Head of caudate nucleus (tissue), 42 donors: ENCODE results near the gene HIPK2.
A peak's percentile ranks its signal among the peaks of the same experiment; 100 is the strongest.
"Not testable (repeated sequence)": the region's sequence is repeated elsewhere in the genome, so short reads cannot be mapped to it uniquely, and the experiment has no call there.

Experiments used
- DNase-seq, 42 donors: peaks; one replicate each; pipeline versions ENCODE4 v3.0.0 to v3.0.0-alpha.2; 2020 to 2021; ENCODE audit warnings: mixed read lengths in 7 of 42
- intact Hi-C: fragments of 100-400 bp; cut with DNase I; formaldehyde crosslinking; loops from one replicate; pipeline ENCODE4 v1.15.0; 2022

HIPK2 gene

GRCh38 chr7:139687980-139688632, 89.7 kb downstream of the HIPK2 start:
- DNase-seq = peak in 35 of 42 donors; percentile 29 to 92 (median 66)
- intact Hi-C loops = no loop called here

GRCh38 chr7:139687211-139687954, 90.4 kb downstream of the HIPK2 start:
- intact Hi-C loops = no loop called here

GRCh38 chr7:139683137-139683921, 94.5 kb downstream of the HIPK2 start:
- DNase-seq = peak in 2 of 42 donors; percentile 35 to 38
- intact Hi-C loops = no loop called here

More at GRCh38 chr7:139687211-139687954, 90.4 kb downstream of the HIPK2 start:
- no peak for DNase-seq

GRCh38 chr7:139682136-139683013, 95.4 kb downstream of the HIPK2 start:
- intact Hi-C loops = no loop called here
- peak in 2 of 42 donors; percentile 39 to 66 for DNase-seq

- intact Hi-C loops = no loop called here
- DNase-seq = peak in 1 of 42 donors; percentile 34
These were observed 96.0 kb downstream of the HIPK2 start for GRCh38 chr7:139681812-139682135.

- no peak for DNase-seq
- intact Hi-C loops = no loop called here
These were observed 96.4 kb downstream of the HIPK2 start for GRCh38 chr7:139681463-139681755.

GRCh38 chr7:139680676-139681462, 96.9 kb downstream of the HIPK2 start:
- DNase-seq = peak in 5 of 42 donors; percentile 34 to 58 (median 40)

GRCh38 chr7:139679731-139680594, 97.8 kb downstream of the HIPK2 start:
- DNase-seq = peak in 1 of 42 donors; percentile 39
- intact Hi-C loops = no loop called here

More at GRCh38 chr7:139680676-139681462, 96.9 kb downstream of the HIPK2 start:
- intact Hi-C loops = no loop called here

GRCh38 chr7:139676390-139676789, 101.4 kb downstream of the HIPK2 start:
- no peak for DNase-seq
- intact Hi-C loops = no loop called here

GRCh38 chr7:139675127-139676125, 102.4 kb downstream of the HIPK2 start:
- intact Hi-C loops = no loop called here
- DNase-seq = peak in 1 of 42 donors; percentile 40

- DNase-seq = no peak
- intact Hi-C loops = no loop called here
These were observed 103.1 kb downstream of the HIPK2 start for GRCh38 chr7:139674752-139675126.

- DNase-seq = no peak
- intact Hi-C loops = no loop called here
These were observed 103.5 kb downstream of the HIPK2 start for GRCh38 chr7:139674341-139674740.

GRCh38 chr7:139673762-139674161, 104.0 kb downstream of the HIPK2 start:
- intact Hi-C loops = no loop called here
- no peak for DNase-seq

GRCh38 chr7:139673230-139673629, 104.6 kb downstream of the HIPK2 start:
- intact Hi-C loops = no loop called here
- DNase-seq = no peak

- no peak for DNase-seq
- intact Hi-C loops = no loop called here
These were observed 105.8 kb downstream of the HIPK2 start for GRCh38 chr7:139671967-139672366.

GRCh38 chr7:139670662-139671061, 107.1 kb downstream of the HIPK2 start:
- peak in 2 of 42 donors; percentile 24 to 35 for DNase-seq
- intact Hi-C loops = not testable (repeated sequence)
